Measurements from ENCODE around the gene LAMC3.
A peak's percentile ranks its signal among the peaks of the same experiment; 100 is the strongest.

LAMC3 gene

DNA sequence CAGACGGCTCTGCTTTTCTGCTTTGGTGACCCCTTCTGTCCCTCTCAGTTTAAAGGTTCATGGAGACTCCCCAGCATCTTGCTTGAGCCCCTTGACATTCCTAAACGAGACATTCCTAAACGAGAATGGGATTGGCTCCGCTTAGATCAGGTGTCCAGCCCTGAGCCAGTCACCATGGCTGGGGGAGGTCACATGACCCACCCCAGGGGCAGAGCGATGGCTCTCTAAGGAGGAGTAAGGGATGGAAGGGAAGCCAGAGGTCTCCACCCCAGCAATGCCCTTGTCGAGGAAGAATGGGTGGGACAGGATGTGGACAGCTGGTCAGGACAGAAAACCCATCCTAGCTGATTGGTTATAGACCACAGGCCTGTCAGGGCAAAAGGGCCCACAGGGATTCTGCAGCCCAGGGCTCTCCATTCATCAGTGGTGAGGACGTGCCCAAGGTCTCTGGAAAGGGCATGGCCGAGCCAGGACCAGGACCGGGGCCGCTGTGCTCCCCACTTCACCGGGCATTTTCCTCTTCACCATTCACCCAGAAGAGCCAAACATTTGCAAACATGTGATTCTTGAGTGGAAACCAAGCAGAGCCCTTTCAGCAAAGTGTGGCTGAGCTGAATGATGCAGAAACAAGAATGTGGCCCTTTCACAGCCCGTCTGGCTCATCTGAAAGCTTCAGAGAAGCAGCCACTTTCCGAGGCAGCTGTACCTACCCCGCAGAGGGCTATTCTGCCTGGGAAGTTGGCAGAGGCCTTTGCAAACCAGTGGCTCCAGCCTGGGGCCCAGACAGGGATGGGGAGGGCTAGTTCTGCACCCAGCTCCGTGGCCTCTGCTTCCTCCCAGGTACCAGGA is 67.6 kb downstream of the LAMC3 start:
- DNase-seq (ENCODE audit: low spot score), result no peak

DNA sequence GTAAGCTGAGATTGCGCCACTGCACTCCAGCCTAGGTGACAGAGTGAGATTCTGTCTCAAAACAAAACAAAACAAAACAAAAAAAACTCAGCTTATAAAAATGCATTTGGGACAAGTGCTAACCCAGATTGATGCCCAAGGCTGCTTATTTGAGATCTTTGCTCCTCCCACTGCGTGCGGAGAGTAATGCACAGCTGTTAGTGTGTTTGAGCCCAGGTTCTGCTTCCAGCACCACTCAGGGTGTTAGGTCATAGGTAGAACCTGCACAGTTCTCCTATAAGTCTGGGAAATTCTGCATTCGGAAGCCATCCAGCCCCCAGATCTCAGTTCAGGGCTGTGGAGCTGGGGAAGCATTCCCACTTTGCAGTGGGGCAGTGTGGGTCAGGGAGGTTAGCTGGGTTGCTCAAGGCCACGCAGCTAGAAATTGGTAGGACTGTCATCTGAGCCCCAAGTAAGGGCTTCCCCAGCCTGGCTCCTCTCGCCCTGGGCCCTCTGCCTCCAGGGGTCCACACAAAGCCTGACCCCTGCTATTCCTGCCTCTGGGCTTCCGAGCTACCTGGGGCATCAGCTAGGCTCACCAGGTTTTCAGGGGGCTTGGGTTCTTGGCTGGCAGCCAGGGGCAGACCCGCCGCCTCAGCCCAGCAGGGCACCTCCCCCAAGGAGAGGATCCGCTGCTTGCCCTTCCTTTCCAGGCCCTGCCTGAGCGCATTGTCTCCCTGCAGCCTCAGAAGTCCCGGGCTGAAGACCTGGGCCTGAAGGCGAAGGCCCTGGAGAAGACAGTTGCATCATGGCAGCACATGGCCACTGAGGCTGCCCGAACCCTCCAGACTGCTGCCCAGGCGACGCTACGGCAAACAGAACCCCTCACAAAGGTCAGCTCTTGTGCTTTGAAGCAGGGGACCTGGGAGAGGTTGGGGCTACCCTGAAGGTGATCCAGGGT is 69.7 kb downstream of the LAMC3 start:
- DNase-seq (ENCODE audit: low spot score), result no peak

DNA sequence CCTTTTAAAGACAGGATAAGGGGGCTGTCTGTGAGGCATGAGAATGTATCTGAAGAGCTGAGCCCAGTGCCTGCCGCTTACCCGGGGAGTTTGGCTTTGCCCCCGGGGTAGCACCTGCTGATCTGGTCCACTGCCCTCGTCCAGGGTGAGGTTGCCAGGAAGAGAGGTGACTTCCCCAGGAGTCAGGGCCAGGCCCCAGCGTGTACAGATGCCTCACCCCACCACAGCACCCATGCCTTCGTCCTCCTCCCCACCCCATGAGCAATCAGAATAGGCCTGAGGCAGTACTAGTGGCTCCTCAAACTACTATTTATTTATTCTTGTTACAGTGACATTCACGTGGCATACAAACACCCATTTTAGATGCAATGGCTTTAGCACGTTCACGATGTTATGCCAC is 71.6 kb downstream of the LAMC3 start:
- no peak for DNase-seq (ENCODE audit: low spot score)

DNA sequence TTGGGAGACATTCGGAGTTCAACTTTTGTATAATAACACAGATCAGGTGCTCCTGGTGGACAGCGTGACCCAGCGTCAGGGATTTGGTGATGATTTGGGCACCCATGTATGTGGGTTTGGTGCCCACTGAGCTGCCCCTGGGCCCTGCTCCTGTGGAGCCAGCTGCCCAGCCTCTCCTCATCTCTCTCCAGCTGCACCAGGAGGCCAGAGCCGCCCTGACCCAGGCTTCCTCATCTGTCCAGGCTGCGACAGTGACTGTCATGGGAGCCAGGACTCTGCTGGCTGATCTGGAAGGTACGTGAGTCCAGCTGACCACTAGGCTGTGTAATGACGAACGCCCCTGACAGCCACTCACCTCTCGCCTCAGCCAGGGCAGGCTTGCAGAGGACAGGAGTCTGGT is 72.9 kb downstream of the LAMC3 start:
- DNase-seq (ENCODE audit: low spot score), result no peak

DNA sequence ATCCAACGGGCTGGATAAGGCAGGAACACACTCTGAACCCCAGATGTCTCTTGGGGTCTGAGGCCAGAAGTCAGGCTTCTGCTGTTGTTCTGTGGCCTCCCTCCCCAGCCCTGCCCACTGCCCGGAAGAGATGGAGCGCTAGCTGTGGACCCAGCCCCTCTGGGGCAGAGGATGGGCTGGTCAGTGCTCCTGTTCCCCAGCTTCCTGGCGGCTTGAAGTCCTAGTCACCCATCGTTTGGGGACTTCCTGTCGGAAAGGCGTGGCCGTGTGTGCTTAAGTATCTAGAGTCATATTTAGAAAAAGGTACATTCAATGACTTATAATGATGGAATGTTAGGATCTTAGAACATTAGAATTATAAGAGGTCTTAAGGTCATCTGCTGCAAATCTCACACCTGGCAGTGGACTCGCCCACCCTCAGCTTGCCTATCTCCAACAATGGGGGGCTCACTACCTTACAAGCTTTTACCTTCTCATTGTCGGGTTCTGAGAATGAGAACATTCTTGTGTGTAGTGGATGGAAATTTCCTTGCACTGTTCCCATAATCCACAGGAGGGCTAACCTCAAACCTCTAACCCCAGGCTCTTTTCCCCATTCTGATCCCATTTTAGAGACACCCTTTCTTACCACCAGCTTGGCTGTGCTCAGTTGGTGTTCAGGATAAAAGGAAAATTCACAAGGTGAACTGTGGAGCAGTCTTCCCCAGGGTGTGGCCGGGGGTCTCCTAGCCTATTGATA is 74.0 kb downstream of the LAMC3 start:
- DNase-seq (ENCODE audit: low spot score), result no peak

DNA sequence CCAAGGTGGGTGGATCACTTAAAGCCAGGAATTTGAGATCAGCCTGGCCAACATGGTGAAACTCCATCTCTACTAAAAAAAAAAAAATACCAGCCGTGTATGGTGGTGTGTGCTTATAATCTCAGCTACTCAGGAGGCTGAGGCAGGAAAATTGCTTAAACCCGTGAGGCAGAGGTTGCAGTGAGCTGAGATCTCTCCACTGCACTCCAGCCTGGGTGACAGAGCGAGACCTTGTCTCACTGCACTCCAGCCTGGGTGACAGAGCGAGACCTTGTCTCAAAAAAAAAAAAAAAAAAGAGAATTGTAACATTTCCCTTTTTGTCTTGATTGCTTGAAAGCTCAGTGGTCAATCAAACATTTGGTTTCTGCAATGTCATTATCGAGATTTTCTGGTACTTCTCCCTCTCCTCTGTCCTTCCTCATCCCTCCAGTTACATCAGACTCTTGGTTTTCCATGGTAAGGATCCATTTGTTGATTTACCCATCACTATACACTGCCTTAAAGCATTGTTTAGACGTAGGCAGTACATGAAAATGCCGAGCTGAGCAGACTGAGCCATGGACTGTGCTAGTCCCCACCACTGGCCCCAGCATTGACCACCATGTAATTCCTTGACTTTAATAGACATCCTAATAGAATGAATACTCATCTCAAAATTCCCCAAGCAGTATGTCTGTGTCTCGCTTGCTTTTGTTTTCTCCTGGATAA is 75.8 kb downstream of the LAMC3 start:
- no peak for DNase-seq (ENCODE audit: low spot score)

DNA sequence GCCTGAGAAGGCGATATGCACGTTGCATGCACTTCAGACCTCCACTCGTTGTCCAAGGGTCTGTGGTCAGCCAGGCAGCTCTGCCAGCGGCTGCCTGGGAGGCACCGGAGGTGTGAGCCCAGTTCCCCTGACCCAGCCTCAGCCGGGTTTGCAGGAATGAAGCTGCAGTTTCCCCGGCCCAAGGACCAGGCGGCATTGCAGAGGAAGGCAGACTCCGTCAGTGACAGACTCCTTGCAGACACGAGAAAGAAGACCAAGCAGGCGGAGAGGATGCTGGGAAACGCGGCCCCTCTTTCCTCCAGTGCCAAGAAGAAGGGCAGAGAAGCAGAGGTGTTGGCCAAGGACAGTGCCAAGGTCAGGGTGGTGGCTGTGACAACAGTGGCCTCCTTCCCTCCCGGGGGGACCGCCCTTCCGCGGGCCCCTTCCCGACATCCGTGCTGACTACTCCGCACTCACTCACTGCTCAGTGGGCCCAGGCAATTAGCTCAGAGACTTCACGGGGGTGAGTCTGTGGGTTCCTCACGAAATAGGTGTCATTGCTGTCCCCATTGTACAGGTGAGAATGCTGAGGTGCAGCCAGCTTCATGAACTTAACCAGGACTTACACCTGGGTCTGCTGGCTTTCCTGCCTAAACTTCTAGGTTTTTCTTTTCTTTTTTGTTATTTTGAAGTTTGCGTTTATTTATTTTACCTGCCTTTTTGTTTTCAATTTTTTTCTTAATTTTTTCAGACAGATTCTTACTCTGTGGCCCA is 76.6 kb downstream of the LAMC3 start:
- DNase-seq (ENCODE audit: low spot score), result no peak

DNA sequence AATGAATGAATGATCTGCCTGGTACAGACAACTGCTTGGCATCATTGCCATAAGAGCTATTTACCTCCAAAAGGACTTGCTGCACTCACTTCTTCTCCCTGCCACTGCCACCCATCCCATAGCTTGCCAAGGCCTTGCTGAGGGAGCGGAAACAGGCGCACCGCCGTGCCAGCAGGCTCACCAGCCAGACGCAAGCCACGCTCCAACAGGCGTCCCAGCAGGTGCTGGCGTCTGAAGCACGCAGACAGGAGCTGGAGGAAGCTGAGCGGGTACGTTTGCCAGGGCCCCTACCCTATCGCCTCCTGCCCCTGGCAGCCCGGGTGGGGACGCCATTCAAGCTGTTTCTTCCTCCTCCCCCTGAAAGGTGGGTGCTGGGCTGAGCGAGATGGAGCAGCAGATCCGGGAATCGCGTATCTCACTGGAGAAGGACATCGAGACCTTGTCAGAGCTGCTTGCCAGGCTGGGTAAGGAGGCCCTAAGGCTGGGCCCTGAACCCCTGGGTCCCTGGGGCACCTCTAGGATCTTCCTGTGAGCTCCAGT is 78.5 kb downstream of the LAMC3 start:
- DNase-seq (ENCODE audit: low spot score), result no peak

DNA sequence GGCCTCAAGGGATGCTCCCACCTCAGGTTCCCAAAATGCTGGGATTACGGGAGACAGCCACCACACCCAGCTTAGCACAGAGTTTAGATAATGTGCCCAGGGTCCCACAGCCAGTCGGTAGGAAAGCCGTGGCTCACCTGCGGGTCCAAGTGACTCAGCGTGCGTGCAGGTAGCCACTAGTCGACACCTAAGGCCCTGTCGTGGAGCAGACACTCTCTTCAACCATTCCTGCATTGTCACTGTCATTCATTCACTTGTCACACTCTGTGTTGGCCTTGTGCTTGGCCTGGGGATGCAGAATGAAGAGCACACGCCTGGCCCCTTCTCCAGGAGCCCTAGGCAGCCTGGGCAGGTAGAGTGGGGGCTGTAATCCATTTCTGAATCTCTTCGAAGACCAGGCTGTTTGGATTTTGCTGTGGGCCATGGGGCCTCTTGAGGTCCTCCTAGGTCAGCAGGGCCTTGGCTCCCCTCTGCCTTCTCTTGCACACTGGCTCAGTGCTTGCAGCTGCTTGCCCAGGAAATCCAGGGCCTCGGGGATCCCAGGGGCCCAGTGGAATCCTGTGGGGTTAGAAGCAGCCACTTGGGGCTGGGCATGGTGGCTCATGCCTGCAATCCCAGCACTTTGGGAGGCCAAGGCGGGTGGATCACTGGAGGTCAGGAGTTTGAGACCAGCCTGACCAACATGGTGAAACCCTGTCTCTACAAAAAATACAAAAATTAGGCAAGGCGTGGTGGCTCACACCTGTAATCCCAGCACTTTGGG is 81.2 kb downstream of the LAMC3 start:
- DNase-seq (ENCODE audit: low spot score), result no peak

DNA sequence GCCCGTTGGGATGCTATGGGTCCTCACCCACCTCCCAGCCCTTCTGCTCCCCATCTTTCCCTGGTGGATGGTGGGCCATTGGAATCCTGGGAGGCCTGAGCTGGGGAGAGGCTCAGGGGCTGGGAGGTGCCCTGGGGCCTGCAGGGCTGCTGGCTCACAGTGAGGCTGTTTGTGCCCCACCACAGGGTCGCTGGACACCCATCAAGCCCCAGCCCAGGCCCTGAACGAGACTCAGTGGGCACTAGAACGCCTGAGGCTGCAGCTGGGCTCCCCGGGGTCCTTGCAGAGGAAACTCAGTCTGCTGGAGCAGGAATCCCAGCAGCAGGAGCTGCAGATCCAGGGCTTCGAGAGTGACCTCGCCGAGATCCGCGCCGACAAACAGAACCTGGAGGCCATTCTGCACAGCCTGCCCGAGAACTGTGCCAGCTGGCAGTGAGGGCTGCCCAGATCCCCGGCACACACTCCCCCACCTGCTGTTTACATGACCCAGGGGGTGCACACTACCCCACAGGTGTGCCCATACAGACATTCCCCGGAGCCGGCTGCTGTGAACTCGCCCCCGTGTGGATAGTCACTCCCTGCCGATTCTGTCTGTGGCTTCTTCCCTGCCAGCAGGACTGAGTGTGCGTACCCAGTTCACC is 82.5 kb downstream of the LAMC3 start:
- DNase-seq (ENCODE audit: low spot score), result no peak

DNA sequence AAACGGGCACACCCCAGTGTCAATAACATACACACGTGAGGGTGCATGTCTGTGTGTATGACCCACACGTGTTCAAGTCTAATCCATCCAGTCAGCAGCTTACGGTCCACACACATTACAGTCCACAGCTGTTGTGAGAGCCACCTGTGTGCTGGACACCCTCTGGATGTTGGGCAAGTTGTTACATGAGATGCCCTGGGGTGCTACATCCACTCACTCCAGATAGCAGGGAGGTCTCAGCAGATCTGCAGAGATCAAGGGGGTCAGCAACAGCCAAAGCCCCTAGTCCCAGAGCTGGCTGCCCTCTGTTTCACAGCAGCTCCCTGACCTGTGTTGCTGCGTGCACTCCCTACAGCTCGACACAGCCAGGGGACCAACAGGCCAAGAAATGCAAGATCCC is 83.1 kb downstream of the LAMC3 start:
- DNase-seq (ENCODE audit: low spot score), result no peak

DNA sequence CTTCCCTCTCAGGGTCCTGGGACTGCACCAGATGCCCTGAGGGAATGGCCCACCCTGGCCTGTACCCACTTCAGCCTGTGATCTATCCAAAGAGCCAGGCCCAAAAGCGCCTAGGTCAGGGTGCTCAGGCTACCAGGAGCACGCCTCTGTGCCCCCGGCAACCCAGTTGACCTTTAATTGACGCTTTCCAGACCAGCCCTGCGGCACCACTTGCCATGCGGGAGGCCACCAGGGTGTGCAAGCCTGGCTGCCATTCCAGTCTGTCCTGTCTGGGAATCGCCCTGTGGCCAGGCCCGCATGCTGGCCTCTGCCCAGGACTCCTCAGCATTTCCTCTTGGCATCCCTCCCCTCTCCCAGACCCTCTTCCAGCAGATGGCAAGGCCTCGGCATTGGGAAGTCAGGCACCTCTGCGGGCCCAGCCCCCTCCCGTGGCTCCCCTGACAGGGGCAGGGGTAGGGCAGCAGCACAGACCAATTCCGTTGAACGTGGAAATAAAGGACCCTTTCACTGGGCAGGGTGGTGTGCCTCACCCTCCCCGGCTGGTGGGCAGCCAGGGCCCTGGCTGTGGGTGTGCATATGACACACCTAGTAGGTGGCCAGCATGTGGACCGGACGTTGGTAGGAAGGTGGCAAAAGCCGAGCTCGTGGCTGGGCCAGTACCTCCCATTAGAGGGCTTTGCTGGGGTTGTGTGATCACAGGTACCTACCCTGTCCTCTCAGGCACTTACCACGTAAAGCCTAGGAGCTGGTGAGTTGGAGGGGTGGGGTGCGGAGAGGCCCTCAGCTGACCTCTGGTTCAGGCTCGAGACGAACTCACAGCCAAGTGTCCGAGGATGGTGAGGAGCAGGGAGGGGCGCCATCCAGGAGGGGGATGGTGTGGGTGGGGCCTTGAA is 83.8 kb downstream of the LAMC3 start:
- no peak for DNase-seq (ENCODE audit: low spot score)

DNA sequence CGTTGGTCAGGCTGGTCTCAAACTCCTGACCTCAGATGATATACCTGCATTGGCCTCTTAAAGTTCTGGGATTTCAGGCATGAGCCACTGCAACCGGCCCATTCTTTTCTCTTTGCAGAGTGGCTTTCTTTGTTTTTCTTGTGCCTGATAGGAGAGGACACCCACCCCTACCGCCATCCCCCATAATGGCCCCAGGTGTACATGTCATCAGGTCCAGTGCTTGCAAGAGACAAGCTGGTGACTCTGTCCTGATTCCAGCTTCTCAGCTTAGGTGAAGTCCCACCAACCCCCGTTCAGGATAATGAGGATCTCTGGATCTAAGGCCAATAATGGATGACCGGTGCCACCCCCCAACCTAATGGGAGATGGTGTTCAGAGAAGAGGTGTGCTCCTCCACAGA is 85.0 kb downstream of the LAMC3 start:
- DNase-seq (ENCODE audit: low spot score), result no peak

DNA sequence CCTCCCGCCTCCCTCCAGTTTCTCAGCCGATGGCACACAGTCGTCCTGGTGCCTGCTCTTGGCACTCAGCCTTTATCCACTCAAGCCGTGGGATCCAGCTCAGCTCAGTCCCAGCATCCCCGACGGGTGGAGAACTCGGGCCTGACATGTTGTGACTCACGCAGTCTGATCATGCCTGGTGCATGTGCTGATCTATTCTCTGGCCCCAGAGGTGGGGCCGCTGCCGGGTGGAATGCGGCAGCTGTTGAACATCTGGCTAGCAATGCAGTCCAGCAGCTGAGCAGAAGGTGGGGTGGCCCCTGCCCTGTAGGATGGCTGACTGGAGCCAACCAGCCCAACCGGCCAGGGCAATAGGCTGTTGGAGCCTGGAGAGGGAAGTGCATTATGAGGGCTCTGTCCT is 85.6 kb downstream of the LAMC3 start:
- DNase-seq (ENCODE audit: low spot score), result no peak

DNA sequence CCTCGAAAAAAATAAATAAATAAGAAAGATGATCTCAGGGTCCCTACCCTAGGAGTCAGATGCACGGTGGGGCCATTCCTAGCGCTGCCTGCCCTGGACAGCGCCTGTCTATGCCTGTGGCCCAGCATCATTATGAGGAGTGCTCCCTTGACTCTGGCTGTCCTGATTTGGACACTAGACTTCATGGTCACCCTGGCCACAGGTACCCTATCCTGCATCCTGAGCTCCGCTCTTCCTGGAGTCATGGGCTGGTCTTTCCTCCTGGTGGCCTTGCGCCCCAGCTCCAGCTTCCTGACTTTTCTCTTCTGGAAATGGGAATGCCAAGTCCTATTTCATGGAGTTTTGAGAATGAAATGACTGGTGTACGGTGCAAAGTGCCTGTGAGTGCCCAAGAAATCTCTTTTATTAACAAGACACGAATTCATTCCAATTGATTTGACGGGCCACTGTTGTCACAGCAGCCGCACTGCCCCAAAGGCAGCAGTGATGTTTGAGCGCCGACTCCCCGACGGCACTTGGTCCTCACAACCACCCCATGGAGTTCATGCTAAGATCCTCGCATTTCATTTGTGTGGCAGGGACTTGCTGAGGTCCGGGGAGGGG is 86.8 kb downstream of the LAMC3 start:
- DNase-seq (ENCODE audit: low spot score), result no peak

DNA sequence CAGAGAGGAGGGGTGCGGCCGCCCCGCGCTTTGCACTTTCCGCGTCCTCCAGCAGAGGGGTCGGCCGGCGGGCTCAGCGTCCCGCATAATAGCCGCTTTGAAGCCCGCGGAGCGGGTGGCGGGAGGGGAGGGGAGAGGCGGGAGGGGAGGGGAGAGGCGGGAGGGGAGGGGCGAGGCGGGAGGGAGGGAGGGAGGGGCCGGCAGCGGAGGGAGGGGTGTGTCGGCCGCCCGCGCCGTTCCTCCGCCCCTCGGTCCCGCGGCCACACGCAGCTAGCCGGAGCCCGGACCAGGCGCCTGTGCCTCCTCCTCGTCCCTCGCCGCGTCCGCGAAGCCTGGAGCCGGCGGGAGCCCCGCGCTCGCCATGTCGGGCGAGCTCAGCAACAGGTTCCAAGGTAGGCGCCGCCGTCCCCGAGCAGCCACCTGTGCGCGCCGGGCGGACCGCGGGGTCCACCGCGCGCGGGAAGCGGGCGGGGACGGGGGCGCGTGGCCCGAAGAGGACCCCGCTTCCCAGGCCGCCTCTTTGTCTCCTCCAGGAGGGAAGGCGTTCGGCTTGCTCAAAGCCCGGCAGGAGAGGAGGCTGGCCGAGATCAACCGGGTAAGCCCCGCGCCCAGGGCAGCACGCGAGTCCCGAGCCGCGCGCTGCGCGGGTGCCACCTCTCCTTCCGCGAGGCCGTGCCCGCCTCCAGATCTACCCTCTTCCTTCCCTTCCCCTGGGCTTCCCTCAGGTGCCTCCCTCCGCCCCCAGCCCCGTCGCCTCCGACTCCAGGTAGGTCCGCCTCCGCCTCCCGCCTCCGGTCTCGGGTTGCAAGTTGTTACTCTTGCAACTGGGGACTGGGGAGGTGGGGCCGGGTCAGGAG is 87.5 kb downstream of the LAMC3 start, which contains the start of gene AIF1L:
Gene AIF1L, plus strand, starts transcription at position 263 of the 857 bp plus-strand sequence. Its CDS starts 99 bp downstream, at position 362.
- peak; percentile 79 for DNase-seq (ENCODE audit: low spot score)

Measured in D341Med (cell line).